Peyer's patch (tissue), 4 donors: Measurements from ENCODE around the gene ANKRD44.

Source experiments
- POLR2A ChIP-seq, 2 donors: fragments of 450-650 bp; IDR thresholded peaks; one replicate each; pipeline ENCODE4 v1.5.1; 2017; ENCODE audit warnings: antibody characterized with exemption in 2 of 2, mild to moderate bottlenecking in 2 of 2, moderate library complexity in 2 of 2
- TF ChIP-seq, protein P1 (sequence below), 6 experiments: fragments of 450-650 bp in 4 of 6; fragments of 200-600 bp in 2 of 6; sonication (generic) in 1 of 6; IDR thresholded peaks; one replicate each; pipeline ENCODE4 v1.5.1; 2017 to 2019; ENCODE audit warnings: antibody characterized with exemption in 6 of 6, mild to moderate bottlenecking in 3 of 6, moderate library complexity in 1 of 6

DNA sequence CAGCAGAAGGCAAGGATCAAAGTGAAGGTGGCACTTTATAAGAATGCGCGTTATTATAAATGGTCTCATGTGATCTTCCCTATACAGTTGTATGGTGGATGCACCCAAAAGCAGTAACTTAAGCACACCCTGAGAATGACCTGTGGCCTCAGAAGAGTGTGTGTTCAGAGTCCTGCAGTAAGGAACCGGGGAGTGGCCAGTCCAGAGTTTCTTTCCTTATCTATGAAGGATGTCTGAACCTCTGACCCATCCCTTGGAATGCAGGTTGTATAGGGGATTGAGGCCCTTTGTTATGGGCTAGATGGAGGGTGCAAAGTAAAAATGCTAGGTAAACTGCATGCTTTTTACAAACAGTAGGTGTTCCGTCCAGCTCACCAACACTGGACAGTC lies 43.6 kb upstream of the ANKRD44 start:
- TF ChIP-seq, protein P1, sequence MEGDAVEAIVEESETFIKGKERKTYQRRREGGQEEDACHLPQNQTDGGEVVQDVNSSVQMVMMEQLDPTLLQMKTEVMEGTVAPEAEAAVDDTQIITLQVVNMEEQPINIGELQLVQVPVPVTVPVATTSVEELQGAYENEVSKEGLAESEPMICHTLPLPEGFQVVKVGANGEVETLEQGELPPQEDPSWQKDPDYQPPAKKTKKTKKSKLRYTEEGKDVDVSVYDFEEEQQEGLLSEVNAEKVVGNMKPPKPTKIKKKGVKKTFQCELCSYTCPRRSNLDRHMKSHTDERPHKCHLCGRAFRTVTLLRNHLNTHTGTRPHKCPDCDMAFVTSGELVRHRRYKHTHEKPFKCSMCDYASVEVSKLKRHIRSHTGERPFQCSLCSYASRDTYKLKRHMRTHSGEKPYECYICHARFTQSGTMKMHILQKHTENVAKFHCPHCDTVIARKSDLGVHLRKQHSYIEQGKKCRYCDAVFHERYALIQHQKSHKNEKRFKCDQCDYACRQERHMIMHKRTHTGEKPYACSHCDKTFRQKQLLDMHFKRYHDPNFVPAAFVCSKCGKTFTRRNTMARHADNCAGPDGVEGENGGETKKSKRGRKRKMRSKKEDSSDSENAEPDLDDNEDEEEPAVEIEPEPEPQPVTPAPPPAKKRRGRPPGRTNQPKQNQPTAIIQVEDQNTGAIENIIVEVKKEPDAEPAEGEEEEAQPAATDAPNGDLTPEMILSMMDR (IDR thresholded peaks at IDR 0.05) = no peak
- no peak for TF ChIP-seq POLR2A (IDR thresholded peaks at IDR 0.05)
